GM18870 (cell line): ENCODE results near the gene PKD2L2.
"Not testable (repeated sequence)": the region's sequence is repeated elsewhere in the genome, so short reads cannot be mapped to it uniquely, and the experiment has no call there.

ENCODE experiments used
- ATAC-seq: cut with Tn5 transposase; IDR thresholded peaks from one replicate; pipeline ENCODE4 v1.9.1; 2021; ENCODE audit warnings: moderate library complexity; ENCODE audit not compliant: unreplicated experiment

Gene PKD2L2

GRCh38 chr5:137888863-137889759 lies at the start of gene PKD2L2:
TSS of gene PKD2L2 (plus strand) at chr5:137889457. CDS start at chr5:137889492, 35 bp downstream.
- ATAC-seq: peak; percentile 58

- no peak for ATAC-seq
Measured at GRCh38 chr5:137842296-137842695, 47.0 kb upstream of the PKD2L2 start.

- ATAC-seq: no peak
Measured at GRCh38 chr5:137843676-137844299, 45.5 kb upstream of the PKD2L2 start.

- no peak for ATAC-seq
Measured at GRCh38 chr5:137845472-137845871, 43.8 kb upstream of the PKD2L2 start.

GRCh38 chr5:137847687-137848086 lies 41.6 kb upstream of the PKD2L2 start:
- ATAC-seq: no peak

GRCh38 chr5:137853165-137853564 lies 36.1 kb upstream of the PKD2L2 start:
- ATAC-seq: not testable (repeated sequence)

- ATAC-seq: no peak
Measured at GRCh38 chr5:137856201-137856600, 33.1 kb upstream of the PKD2L2 start.

- ATAC-seq: no peak
Measured at GRCh38 chr5:137856916-137857862, 32.1 kb upstream of the PKD2L2 start.

GRCh38 chr5:137858223-137858916 lies 30.9 kb upstream of the PKD2L2 start:
- ATAC-seq: peak; percentile 85

- ATAC-seq: no peak
Measured at GRCh38 chr5:137858954-137859353, 30.3 kb upstream of the PKD2L2 start.

GRCh38 chr5:137862251-137862650 lies 27.0 kb upstream of the PKD2L2 start:
- ATAC-seq: no peak

- ATAC-seq: not testable (repeated sequence)
Measured at GRCh38 chr5:137863653-137864052, 25.6 kb upstream of the PKD2L2 start.

- ATAC-seq: no peak
Measured at GRCh38 chr5:137866541-137867388, 22.5 kb upstream of the PKD2L2 start.

- no peak for ATAC-seq
Measured at GRCh38 chr5:137867664-137868063, 21.6 kb upstream of the PKD2L2 start, which contains the start of gene MYOT. TSS of gene MYOT (plus strand) at chr5:137867860. CDS start at chr5:137870652, 2,792 bp downstream.

GRCh38 chr5:137870647-137871339 lies 18.5 kb upstream of the PKD2L2 start:
- no peak for ATAC-seq

GRCh38 chr5:137871571-137871970 lies 17.7 kb upstream of the PKD2L2 start:
- no peak for ATAC-seq

- no peak for ATAC-seq
Measured at GRCh38 chr5:137872466-137872865, 16.8 kb upstream of the PKD2L2 start.

GRCh38 chr5:137876101-137876500 lies 13.2 kb upstream of the PKD2L2 start:
- no peak for ATAC-seq

GRCh38 chr5:137880313-137880712 lies 8.9 kb upstream of the PKD2L2 start:
- no peak for ATAC-seq
